ENCODE measurements around the gene MMP14.
A peak's percentile ranks its signal among the peaks of the same experiment; 100 is the strongest.

Gene MMP14

GRCh38 chr14:22864979-22865378, 28.6 kb downstream of the MMP14 start:
- no peak for DNase-seq

- DNase-seq, result peak; percentile 31
These were observed 29.3 kb downstream of the MMP14 start for GRCh38 chr14:22865424-22866405.

GRCh38 chr14:22866874-22867273, 30.5 kb downstream of the MMP14 start:
- DNase-seq, result peak; percentile 2

GRCh38 chr14:22870811-22871223, 34.4 kb downstream of the MMP14 start:
- no peak for DNase-seq

GRCh38 chr14:22871224-22872032, 35.0 kb downstream of the MMP14 start, which contains the start of gene LRP10:
Gene LRP10, plus strand, starts transcription at chr14:22871740. Its CDS starts 564 bp downstream, at chr14:22872304.
- DNase-seq, result peak; percentile 94

GRCh38 chr14:22872033-22872832, 35.8 kb downstream of the MMP14 start:
- peak; percentile 87 for DNase-seq

- no peak for DNase-seq
These were observed 36.6 kb downstream of the MMP14 start for GRCh38 chr14:22872833-22873520.

GRCh38 chr14:22875003-22875747, 38.8 kb downstream of the MMP14 start:
- no peak for DNase-seq

GRCh38 chr14:22875748-22876319, 39.4 kb downstream of the MMP14 start:
- no peak for DNase-seq

- no peak for DNase-seq
These were observed 40.7 kb downstream of the MMP14 start for GRCh38 chr14:22877000-22877501.

GRCh38 chr14:22878271-22879246, 42.2 kb downstream of the MMP14 start:
- no peak for DNase-seq

- no peak for DNase-seq
These were observed 45.7 kb downstream of the MMP14 start for GRCh38 chr14:22882064-22882463.

GRCh38 chr14:22882529-22883172, 46.3 kb downstream of the MMP14 start:
- DNase-seq, result no peak

GRCh38 chr14:22883173-22883976, 47.0 kb downstream of the MMP14 start, which contains the start of gene REM2:
Gene REM2, plus strand, starts transcription at chr14:22883222. Its CDS starts 66 bp downstream, at chr14:22883288.
- DNase-seq, result no peak

- DNase-seq, result no peak
These were observed 47.8 kb downstream of the MMP14 start for GRCh38 chr14:22884076-22884737.

GRCh38 chr14:22884738-22885523, 48.5 kb downstream of the MMP14 start:
- no peak for DNase-seq

Measured in left hindlimb (tissue), 1 donor.